Keratinocyte (primary cell): ENCODE measurements around the gene STK17A. TPM values are rescaled to one million over a fixed set of nuclear protein-coding genes. Genes with fewer than 3 reads are reported as not detected.

Experiments used
- DNase-seq: peaks from one replicate; pipeline ENCODE4 v3.0.0-alpha.2; 2011; ENCODE audit warnings: low read depth, missing footprints, low spot score
- FAIRE-seq: peaks from 2 replicates; lab custom pipeline; 2011; peaks lifted over from hg19 to GRCh38; lab: Jason Lieb, UNC
- H2AFZ ChIP-seq: 2 replicates; pipeline ENCODE4 v1.6.0; 2012; ENCODE audit warnings: low read length, control low read depth, inconsistent platforms; ENCODE audit not compliant: control insufficient read depth
- H3K27ac ChIP-seq: 2 replicates; pipeline ENCODE4 v1.5.1; 2011; ENCODE audit warnings: low read length; ENCODE audit not compliant: control insufficient read depth, insufficient read depth
- H3K27me3 ChIP-seq: 3 replicates; pipeline ENCODE4 v1.6.0; 2011; ENCODE audit warnings: low read length; ENCODE audit not compliant: control insufficient read depth, insufficient read depth; ENCODE audit errors: extremely low read depth
- H3K36me3 ChIP-seq, 2 experiments: 2 replicates in 1 of 2; 3 replicates in 1 of 2; pipeline ENCODE4 v1.5.1; 2011; ENCODE audit warnings: low read length in 2 of 2, mild to moderate bottlenecking in 1 of 2; ENCODE audit not compliant: control insufficient read depth in 2 of 2, insufficient read depth in 2 of 2; ENCODE audit errors: extremely low read depth in 1 of 2
- H3K4me1 ChIP-seq: 3 replicates; pipeline ENCODE4 v1.5.1; 2011; ENCODE audit warnings: low read length; ENCODE audit not compliant: control insufficient read depth, insufficient read depth; ENCODE audit errors: extremely low read depth
- H3K4me2 ChIP-seq: 3 replicates; pipeline ENCODE4 v1.6.0; 2011; ENCODE audit warnings: low read depth, low read length; ENCODE audit not compliant: control insufficient read depth, insufficient read depth; ENCODE audit errors: extremely low read depth
- H3K4me3 ChIP-seq, 3 experiments: fragments of 200-600 bp in 1 of 3; sonication (generic) in 1 of 3; 2 replicates in 2 of 3; 3 replicates in 1 of 3; pipeline ENCODE4 v1.5.1; 2011 to 2016; ENCODE audit warnings: low read length in 3 of 3, mild to moderate bottlenecking in 3 of 3, control low read depth in 2 of 3, inconsistent platforms in 1 of 3, low read depth in 1 of 3, mixed read lengths in 1 of 3, mixed run types in 1 of 3, moderate library complexity in 1 of 3; ENCODE audit not compliant: control insufficient read depth in 2 of 3, insufficient read depth in 2 of 3; ENCODE audit errors: extremely low read depth in 1 of 3
- H3K79me2 ChIP-seq: 2 replicates; pipeline ENCODE4 v1.6.0; 2012; ENCODE audit warnings: low read length; ENCODE audit not compliant: control insufficient read depth, insufficient read depth
- H3K9ac ChIP-seq: 3 replicates; pipeline ENCODE4 v1.6.0; 2011; ENCODE audit warnings: low read length; ENCODE audit not compliant: control insufficient read depth, insufficient read depth; ENCODE audit errors: extremely low read depth
- H3K9me1 ChIP-seq: 3 replicates; pipeline ENCODE4 v1.6.0; 2011; ENCODE audit warnings: low read length; ENCODE audit not compliant: control insufficient read depth, insufficient read depth; ENCODE audit errors: extremely low read depth
- H3K9me3 ChIP-seq: 2 replicates; pipeline ENCODE4 v1.5.1; 2012; ENCODE audit warnings: low read depth, low read length; ENCODE audit not compliant: control insufficient read depth
- H4K20me1 ChIP-seq: 3 replicates; pipeline ENCODE4 v1.6.0; 2011; ENCODE audit warnings: low read length; ENCODE audit not compliant: control insufficient read depth, insufficient read depth; ENCODE audit errors: extremely low read depth
- CTCF ChIP-seq, 3 experiments: IDR thresholded peaks in 1 of 3; conservative IDR thresholded peaks in 1 of 3; optimal IDR thresholded peaks in 1 of 3; 2 replicates in 2 of 3; 3 replicates in 1 of 3; pipeline versions ENCODE3 to v1.5.1; 2011; ENCODE audit warnings: low read length in 3 of 3, mild to moderate bottlenecking in 3 of 3, moderate library complexity in 2 of 3, control low read depth in 1 of 3, inconsistent platforms in 1 of 3; ENCODE audit not compliant: insufficient read depth in 2 of 3; ENCODE audit errors: extremely low read depth in 1 of 3
- EZH2 ChIP-seq: IDR thresholded peaks from one replicate; pipeline ENCODE4 v1.6.1; 2012; ENCODE audit warnings: inconsistent platforms, mild to moderate bottlenecking, low read length, moderate library complexity
- dilution Hi-C: fragments of 300-500 bp; cut with MboI; formaldehyde crosslinking; loops from one replicate; pipeline ENCODE4 v1.7.0; 2020; ENCODE audit warnings: low sequenced_read_pairs; ENCODE audit not compliant: extremely low pct_ligation_motif_present
- polyA plus RNA-seq, 5 experiments: library from polyadenylated mRNA; depleted of rRNA in 3 of 5; stranded (reverse) in 3 of 5; stranded (forward) in 1 of 5; unstranded in 1 of 5; fragments of >200 nt; gene quantifications; 1 replicate in 1 of 5; 2 replicates in 3 of 5; 3 replicates in 1 of 5; pipeline versions ENCODE4 v1.2.1 to v1.2.3, GENCODE V29; 2011 to 2012; ENCODE audit warnings: missing spikeins in 2 of 5, low read depth in 1 of 5, low replicate concordance in 1 of 5

Gene STK17A
- polyA plus RNA-seq, 1 donor (not counting 4 experiments of a cell fraction or from before 2014, with no cell fraction given), result 81.3 TPM

GRCh38 chr7:43550427-43550826 lies 32.5 kb upstream of the STK17A start:
- DNase-seq (no peak), FAIRE-seq (no peak)
- Histone ChIP-seq H3K27ac (no peak overlapping the region), H3K9ac (no peak overlapping the region), H3K79me2 (no peaks in the 10 kb centered on the region), H4K20me1 (no peaks in the 10 kb centered on the region), H3K4me2 (no peak overlapping the region), H3K9me3 (no peaks in the 10 kb centered on the region), H3K4me3 (no peak overlapping the region), H3K4me1 (peaks cover 8% of the 10 kb centered on the region), H3K36me3 (no peaks in the 10 kb centered on the region), H2AFZ (no peak overlapping the region), H3K9me1 (no peaks in the 10 kb centered on the region), H3K27me3 (no peaks in the 10 kb centered on the region)
- dilution Hi-C loops, result no loop called here
- TF ChIP-seq CTCF (optimal IDR thresholded peaks at IDR 0.05 in 1 of 3, IDR thresholded peaks at IDR 0.05 in 1 of 3, conservative IDR thresholded peaks at IDR 0.05 in 1 of 3; ENCODE audit: extremely low read depth in 1 of 3, insufficient read depth in 2 of 3, low read length in 3 of 3), result no peak

GRCh38 chr7:43552122-43552521 lies 30.8 kb upstream of the STK17A start:
- Histone ChIP-seq H4K20me1 (no peaks in the 10 kb centered on the region), H2AFZ (no peak overlapping the region), H3K4me1 (peaks cover 8% of the 10 kb centered on the region), H3K9me3 (no peaks in the 10 kb centered on the region), H3K4me2 (no peak overlapping the region), H3K9ac (no peak overlapping the region), H3K79me2 (no peaks in the 10 kb centered on the region), H3K4me3 (no peak overlapping the region), H3K27me3 (no peaks in the 10 kb centered on the region), H3K9me1 (no peaks in the 10 kb centered on the region), H3K27ac (no peak overlapping the region), H3K36me3 (no peaks in the 10 kb centered on the region)
- FAIRE-seq, result no peak
- dilution Hi-C loops, result no loop called here
- no peak for DNase-seq
- TF ChIP-seq CTCF (optimal IDR thresholded peaks at IDR 0.05 in 1 of 3, IDR thresholded peaks at IDR 0.05 in 1 of 3, conservative IDR thresholded peaks at IDR 0.05 in 1 of 3; ENCODE audit: extremely low read depth in 1 of 3, insufficient read depth in 2 of 3, low read length in 3 of 3), result no peak
- TF ChIP-seq EZH2, result no peak
